K562 (cell line): ENCODE measurements around the gene MBD6. TPM values are rescaled to one million over a fixed set of nuclear protein-coding genes. Genes with fewer than 3 reads are reported as not detected.
A peak's percentile ranks its signal among the peaks of the same experiment; 100 is the strongest.

ENCODE experiments used
- ATAC-seq: fragments of 200-7000 bp; cut with Tn5 transposase; 3 replicates; pipeline ENCODE4 v1.9.1; 2020; ENCODE audit warnings: moderate library complexity
- BruUV-seq: library from RNA; stranded (reverse); fragments of 400-500 nt; replicated peaks from 2 replicates; lab custom pipeline; 2021; lab: Mats Ljungman, UMichigan
- CTCF ChIA-PET: fragments of 300-600 bp; formaldehyde crosslinking; extraction: SDS; loops from one replicate; lab custom pipeline; 2021; ENCODE audit warnings: low intra/inter-chr PET ratio; lab: Yijun Ruan, JAX
- POLR2A ChIA-PET: fragments of 300-600, 350-650 bp; sonication (Branson Sonifier 250); formaldehyde crosslinking; extraction: SDS; loops from one replicate; lab custom pipeline; 2021; ENCODE audit warnings: antibody characterized with exemption, inconsistent platforms; lab: Yijun Ruan, JAX
- DNase-seq, 4 experiments: peaks; one replicate each; pipeline versions ENCODE4 v3.0.0 to v3.0.0-alpha.2; 2011 to 2018; ENCODE audit warnings: low spot score in 3 of 4, mixed read lengths in 3 of 4; ENCODE audit errors: extremely low read depth in 1 of 4
- FAIRE-seq: peaks from 2 replicates; lab custom pipeline; 2011; peaks lifted over from hg19 to GRCh38; lab: Jason Lieb, UNC
- H2AFZ ChIP-seq: 2 replicates; pipeline ENCODE4 v1.6.0; 2011; ENCODE audit warnings: low read depth, low read length, control low read depth, inconsistent platforms
- H3K27ac ChIP-seq: fragments of 200-600 bp; 3 replicates; pipeline ENCODE4 v1.8.0; 2011; ENCODE audit warnings: low read depth, mild to moderate bottlenecking, control low read depth, inconsistent platforms, low read length, moderate library complexity, mixed read lengths; ENCODE audit errors: extremely low read depth
- H3K27me3 ChIP-seq, 2 experiments: fragments of 300-600 bp in 1 of 2; 2 replicates in 1 of 2; 3 replicates in 1 of 2; pipeline versions ENCODE4 v1.6.0 to v1.8.0; 2011; ENCODE audit warnings: inconsistent platforms in 2 of 2, low read length in 2 of 2, mild to moderate bottlenecking in 1 of 2, mixed read lengths in 1 of 2, moderate library complexity in 1 of 2; ENCODE audit not compliant: control insufficient read depth in 2 of 2, insufficient read depth in 2 of 2
- H3K36me3 ChIP-seq: fragments of 300-600 bp; 3 replicates; pipeline ENCODE4 v1.8.0; 2011; ENCODE audit warnings: mild to moderate bottlenecking, low read length, inconsistent platforms; ENCODE audit not compliant: control insufficient read depth, insufficient read depth
- H3K4me1 ChIP-seq, 2 experiments: fragments of 200-600 bp in 1 of 2; replicated peaks in 1 of 2; 2 replicates in 1 of 2; 3 replicates in 1 of 2; pipeline versions ENCODE4 v1.5.1 to v1.8.0; 2011; ENCODE audit warnings: inconsistent platforms in 2 of 2, low read length in 2 of 2, mild to moderate bottlenecking in 1 of 2, mixed read lengths in 1 of 2, moderate library complexity in 1 of 2; ENCODE audit not compliant: control insufficient read depth in 2 of 2, insufficient read depth in 2 of 2
- H3K4me2 ChIP-seq: 2 replicates; pipeline ENCODE4 v1.6.1; 2011; ENCODE audit warnings: low read length, control low read depth, inconsistent platforms, mixed read lengths; ENCODE audit not compliant: insufficient read depth
- H3K4me3 ChIP-seq: fragments of 200-600 bp; sonication (generic), shearing (Covaris generic); 2 replicates; pipeline ENCODE4 v1.5.1; 2016; ENCODE audit warnings: control low read depth, inconsistent platforms
- H3K79me2 ChIP-seq: fragments of 200-600 bp; 3 replicates; pipeline ENCODE4 v1.8.0; 2011; ENCODE audit warnings: low read length, inconsistent platforms; ENCODE audit not compliant: control insufficient read depth, insufficient read depth
- H3K9ac ChIP-seq, 2 experiments: 2 replicates each; pipeline versions ENCODE4 v1.6.0 to v1.6.1; 2011; ENCODE audit warnings: low read depth in 2 of 2, low read length in 2 of 2, control low read depth in 1 of 2, inconsistent platforms in 1 of 2, mild to moderate bottlenecking in 1 of 2, mixed read lengths in 1 of 2; ENCODE audit not compliant: insufficient read depth in 1 of 2
- H3K9me1 ChIP-seq: one replicate; pipeline ENCODE4 v1.6.0; 2011; ENCODE audit warnings: inconsistent platforms, mild to moderate bottlenecking, low read length, moderate library complexity; ENCODE audit not compliant: control insufficient read depth, insufficient read depth
- H3K9me3 ChIP-seq: replicated peaks from 2 replicates; pipeline ENCODE4 v1.5.1; 2011; ENCODE audit warnings: low read depth, low read length, inconsistent platforms; ENCODE audit not compliant: control insufficient read depth, insufficient read depth
- H4K20me1 ChIP-seq: replicated peaks from 2 replicates; pipeline ENCODE4 v1.6.1; 2011; ENCODE audit warnings: low read length, inconsistent platforms, mixed read lengths; ENCODE audit not compliant: control insufficient read depth, insufficient read depth
- CTCFL ChIP-seq: IDR thresholded peaks from 2 replicates; pipeline ENCODE4 v1.6.1; 2011; ENCODE audit warnings: borderline replicate concordance, low read depth, mild to moderate bottlenecking, moderate library complexity, low read length; ENCODE audit not compliant: insufficient read depth, poor library complexity, severe bottlenecking
- DACH1 ChIP-seq: fragments of 450-650 bp; IDR thresholded peaks from 2 replicates; pipeline ENCODE4 v1.6.1; 2018; ENCODE audit not compliant: partially characterized antibody
- DPF2 ChIP-seq: fragments of 450-650 bp; IDR thresholded peaks from 2 replicates; pipeline ENCODE4 v1.6.1; 2016
- ELF1 ChIP-seq: fragments of 200-800 bp; sonication (Bioruptor generic); IDR thresholded peaks from 2 replicates; pipeline ENCODE4 v1.6.1; 2016; ENCODE audit warnings: missing genetic modification characterization, missing compliant biosample characterization
- GATA2 ChIP-seq: sonication (generic); formaldehyde crosslinking; IDR thresholded peaks from 2 replicates; pipeline ENCODE4 v1.4.0; 2020; ENCODE audit warnings: mild to moderate bottlenecking, missing genetic modification reagents
- HNRNPH1 ChIP-seq: fragments of 200-400 bp; formaldehyde crosslinking; optimal IDR thresholded peaks from 2 replicates; pipeline ENCODE3; 2017; ENCODE audit warnings: low read depth, mild to moderate bottlenecking, low read length, moderate library complexity
- IRF1 ChIP-seq: sonication (generic); formaldehyde crosslinking; IDR thresholded peaks from 2 replicates; pipeline ENCODE4 v1.8.0; 2022; ENCODE audit warnings: missing genetic modification reagents, mild to moderate bottlenecking, borderline replicate concordance
- NFIC ChIP-seq: fragments of 450-650 bp; IDR thresholded peaks from 2 replicates; pipeline ENCODE4 v1.6.1; 2017; ENCODE audit warnings: mild to moderate bottlenecking, inconsistent platforms
- POLR2A ChIP-seq: fragments of 450-650 bp; conservative IDR thresholded peaks from 2 replicates; pipeline ENCODE4 v1.6.1; 2016
- ZNF263 ChIP-seq: sonication (generic); formaldehyde crosslinking; IDR thresholded peaks from 2 replicates; pipeline ENCODE4 v1.8.0; 2022; ENCODE audit warnings: mild to moderate bottlenecking, missing genetic modification reagents, borderline replicate concordance
- ZNF395 ChIP-seq: fragments of 200-800 bp; sonication (Bioruptor generic); IDR thresholded peaks from 2 replicates; pipeline ENCODE4 v1.6.1; 2017; ENCODE audit warnings: missing genetic modification characterization, missing compliant biosample characterization
- ZNF408 ChIP-seq: fragments of 250-450 bp; sonication (Bioruptor Pico); IDR thresholded peaks from 2 replicates; pipeline ENCODE4 v1.4.0; 2020; ENCODE audit warnings: low read depth, mild to moderate bottlenecking, moderate library complexity
- ZNF449 ChIP-seq: fragments of 250-450 bp; sonication (Bioruptor Pico); IDR thresholded peaks from 2 replicates; pipeline ENCODE4 v1.8.0; 2022; ENCODE audit warnings: moderate library complexity, mild to moderate bottlenecking, inconsistent platforms
- ZNF766 ChIP-seq: fragments of 200-800 bp; sonication (Bioruptor generic); conservative IDR thresholded peaks from 2 replicates; pipeline ENCODE4 v1.6.1; 2016; ENCODE audit warnings: missing genetic modification characterization, missing compliant biosample characterization
- WGBS: fragments of 100-300 bp; shearing (Covaris generic); methylation state at CpG from one replicate; pipeline ENCODE4 v1.1.6; 2016; ENCODE audit warnings: low coverage, mixed read lengths; ENCODE audit not compliant: insufficient coverage; ENCODE audit errors: missing lambda C conversion rate; 5-methylcytosine and 5-hydroxymethylcytosine counted together
- in situ Hi-C: fragments of 300-500 bp; cut with MboI; formaldehyde crosslinking; loops from 4 replicates; pipeline ENCODE4 v1.15.0; 2018; ENCODE audit warnings: inconsistent platforms, mixed read lengths
- intact Hi-C: fragments of 100-400 bp; cut with micrococcal nuclease; formaldehyde crosslinking; loops from 2 replicates; pipeline ENCODE4 v1.14.2; 2022
- polyA plus RNA-seq, 8 experiments: library from polyadenylated mRNA; depleted of rRNA in 4 of 8; stranded (reverse) in 5 of 8; unstranded in 3 of 8; fragments of >200 nt; fragmentation: Nextera tagmentation in 2 of 8; fragmentation: Illumina TruSeq in 1 of 8; extraction: Ambion mirVana in 2 of 8; extraction: Trizol in 1 of 8; gene quantifications; 2 replicates each; pipeline versions ENCODE4 v1.2.1 to v1.2.3, GENCODE V29; 2011 to 2014; ENCODE audit warnings: inconsistent platforms in 1 of 8, missing spikeins in 1 of 8
- total RNA-seq, 7 experiments: library from RNA; depleted of rRNA in 6 of 7; stranded (reverse); fragments of >200 nt in 6 of 7; fragmentation: Illumina TruSeq in 2 of 7; extraction: Trizol in 2 of 7; gene quantifications; 2 replicates each; pipeline versions ENCODE4 v1.2.1 to v1.2.3, GENCODE V29; 2011 to 2021; ENCODE audit warnings: low replicate concordance in 1 of 7

Gene MBD6
- total and polyA plus RNA-seq, 9 of the 15 experiments (the other 6 are each of a cell fraction or from before 2014, with no cell fraction given), result 2.0 to 54.8 (median 3.8) TPM

DNA sequence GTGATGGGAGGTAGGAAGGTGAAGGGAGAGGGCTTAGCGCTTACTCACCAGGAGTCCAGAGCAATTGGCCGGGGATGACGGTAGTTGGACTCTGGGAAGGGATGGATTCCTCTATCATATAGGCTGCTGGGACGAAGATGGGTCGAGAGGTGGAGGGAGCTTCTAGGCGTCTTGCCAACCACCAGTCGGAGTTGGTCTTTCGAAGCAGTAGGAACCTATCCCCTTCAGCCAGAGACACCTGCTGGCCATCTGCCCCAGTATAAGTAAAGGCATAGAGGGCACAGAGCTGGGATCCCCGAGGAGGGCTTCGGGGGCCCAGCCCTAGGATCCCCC lies 43.6 kb upstream of the MBD6 start:
- 73% methylated on average over 10 of the region's 10 CpGs for WGBS
- no peaks in the 10 kb centered on the region for H3K9me3 ChIP-seq

More for the DNA sequence above, 43.6 kb upstream of the MBD6 start:
- no peaks in the 10 kb centered on the region for H3K27me3 ChIP-seq
- H3K9ac ChIP-seq, result no peak overlapping the region; a peak in 1 of 4 replicates
- TF ChIP-seq DPF2 (no peak), HNRNPH1 (no peak), POLR2A (no peak), DACH1 (no peak), GATA2 (CRISPR knock-in tag) (no peak), ZNF263 (CRISPR knock-in tag) (no peak), IRF1 (CRISPR knock-in tag) (no peak), ZNF766 (CRISPR knock-in tag) (no peak), ZNF408 (CRISPR knock-in tag) (no peak), ELF1 (no peak), NFIC (0 out of 2 replicates have a peak, but pooled peaks have one; percentile 10), ZNF449 (CRISPR knock-in tag) (no peak), ZNF395 (CRISPR knock-in tag) (0 out of 2 replicates have a peak, but pooled peaks have one; percentile 64), CTCFL (no peak)
- H4K20me1 ChIP-seq, result no peaks in the 10 kb centered on the region
- in situ Hi-C loops (no loop called here), intact Hi-C loops (no loop called here)
- H3K36me3 ChIP-seq, result no peaks in the 10 kb centered on the region
- H3K4me3 ChIP-seq, result no peak overlapping the region
- peaks cover 37 to 51% of the 10 kb centered on the region in 2 experiments for H3K4me1 ChIP-seq
- ATAC-seq, result no peak
- BruUV-seq, result no TSS peak
- FAIRE-seq, result no peak
- H3K27ac ChIP-seq, result no peak overlapping the region
- no peaks in the 10 kb centered on the region for H3K9me1 ChIP-seq
- H3K79me2 ChIP-seq, result no peaks in the 10 kb centered on the region
- POLR2A ChIA-PET, result interaction anchor here (0.7 to 2.1 kb wide), 2 partner anchors 9 to 18 kb away, joined by 4 to 5 read pairs; no protein-coding TSS in a partner anchor
- H3K4me2 ChIP-seq, result no peak overlapping the region
- CTCF ChIA-PET, result no interaction called here
- DNase-seq, result no peak
- H2AFZ ChIP-seq, result peak overlapping the region; percentile 93; the same call in 1 of the 2 replicates
